SK-N-SH (cell line): Measurements from ENCODE around the gene TXNL4B. TPM values are rescaled to one million over a fixed set of nuclear protein-coding genes. Genes with fewer than 3 reads are reported as not detected.

Experiments used
- CTCF ChIA-PET: fragments of 300-600, 350-600 bp; formaldehyde crosslinking; extraction: SDS; loops from one replicate; lab custom pipeline; 2021; lab: Yijun Ruan, JAX
- POLR2A ChIA-PET: fragments of 350-600 bp; sonication (Branson Sonifier 250); formaldehyde crosslinking; extraction: SDS; loops from one replicate; lab custom pipeline; 2020; ENCODE audit warnings: antibody characterized with exemption, inconsistent platforms; lab: Yijun Ruan, JAX
- DNase-seq: peaks from one replicate; pipeline ENCODE4 v3.0.0; 2012
- H2AFZ ChIP-seq: fragments of 200-600 bp; sonication (generic); 2 replicates; pipeline ENCODE4 v1.8.1; 2016; ENCODE audit warnings: antibody characterized with exemption, mild to moderate bottlenecking, low read depth
- H3F3A ChIP-seq: fragments of 200-600 bp; sonication (generic); replicated peaks from 2 replicates; pipeline ENCODE3; 2016; ENCODE audit warnings: antibody characterized with exemption, mild to moderate bottlenecking; ENCODE audit not compliant: insufficient read depth
- H3K27ac ChIP-seq, 2 experiments: fragments of 200-500 bp in 1 of 2; fragments of 200-600 bp in 1 of 2; sonication (Bioruptor generic) in 1 of 2; sonication (generic), shearing (Covaris generic) in 1 of 2; 2 replicates each; pipeline versions ENCODE4 v1.5.1 to v1.6.1; 2014 to 2016; ENCODE audit warnings: low read depth in 2 of 2, inconsistent platforms in 1 of 2, low read length in 1 of 2, mild to moderate bottlenecking in 1 of 2, mixed read lengths in 1 of 2
- H3K27me3 ChIP-seq: fragments of 200-600 bp; sonication (generic), shearing (Covaris generic); 2 replicates; pipeline ENCODE4 v1.6.1; 2016; ENCODE audit warnings: mixed run types; ENCODE audit not compliant: insufficient read depth
- H3K36me3 ChIP-seq, 2 experiments: fragments of 200-500 bp in 1 of 2; fragments of 200-600 bp in 1 of 2; sonication (Bioruptor generic) in 1 of 2; sonication (generic) in 1 of 2; replicated peaks in 1 of 2; 2 replicates each; pipeline versions ENCODE3 to v1.5.1; 2014 to 2016; ENCODE audit warnings: low read length in 1 of 2, mild to moderate bottlenecking in 1 of 2; ENCODE audit not compliant: insufficient read depth in 2 of 2, control insufficient read depth in 1 of 2
- H3K4me1 ChIP-seq, 2 experiments: fragments of 200-500 bp in 1 of 2; fragments of 200-600 bp in 1 of 2; sonication (Bioruptor generic) in 1 of 2; sonication (generic), shearing (Covaris generic) in 1 of 2; 2 replicates each; pipeline versions ENCODE4 v1.5.1 to v1.6.1; 2014 to 2016; ENCODE audit warnings: low read depth in 1 of 2, low read length in 1 of 2, mixed run types in 1 of 2; ENCODE audit not compliant: insufficient read depth in 2 of 2, control insufficient read depth in 1 of 2
- H3K4me2 ChIP-seq: fragments of 200-600 bp; sonication (generic), shearing (Covaris generic); 2 replicates; pipeline ENCODE4 v1.6.1; 2017; ENCODE audit warnings: mixed run types
- H3K4me3 ChIP-seq, 2 experiments: fragments of 200-500 bp in 1 of 2; fragments of 200-600 bp in 1 of 2; sonication (Bioruptor generic) in 1 of 2; sonication (generic), shearing (Covaris generic) in 1 of 2; 2 replicates each; pipeline versions ENCODE4 v1.5.1 to v1.8.1; 2014 to 2016; ENCODE audit warnings: low read depth in 2 of 2, inconsistent platforms in 1 of 2, low read length in 1 of 2, mild to moderate bottlenecking in 1 of 2, mixed read lengths in 1 of 2, moderate library complexity in 1 of 2
- H3K79me2 ChIP-seq: fragments of 200-600 bp; sonication (generic); 2 replicates; pipeline ENCODE4 v1.8.1; 2017; ENCODE audit warnings: mild to moderate bottlenecking; ENCODE audit not compliant: insufficient read depth
- H3K9ac ChIP-seq: fragments of 200-600 bp; sonication (generic); 2 replicates; pipeline ENCODE4 v1.6.1; 2017; ENCODE audit warnings: mixed run types
- H3K9me2 ChIP-seq: fragments of 200-600 bp; sonication (generic); 2 replicates; pipeline ENCODE4 v1.6.1; 2017; ENCODE audit warnings: mixed run types
- H3K9me3 ChIP-seq: fragments of 200-600 bp; sonication (generic); 2 replicates; pipeline ENCODE4 v1.6.1; 2017; ENCODE audit warnings: mixed run types, mild to moderate bottlenecking, moderate library complexity
- H4K20me1 ChIP-seq: fragments of 200-600 bp; sonication (generic); 2 replicates; pipeline ENCODE4 v1.6.1; 2017; ENCODE audit warnings: mild to moderate bottlenecking, mixed run types; ENCODE audit not compliant: insufficient read depth
- CHD2 ChIP-seq: fragments of 150-350 bp; IDR thresholded peaks from 2 replicates; pipeline ENCODE4 v1.6.1; 2018; ENCODE audit warnings: low read length; ENCODE audit not compliant: partially characterized antibody
- CTCF ChIP-seq: fragments of 200-600 bp; sonication (generic); IDR thresholded peaks from 2 replicates; pipeline ENCODE4 v1.6.1; 2017; ENCODE audit warnings: antibody characterized with exemption, mild to moderate bottlenecking, moderate library complexity
- EP300 ChIP-seq, 2 experiments: IDR thresholded peaks; 2 replicates each; pipeline versions ENCODE4 v1.4.0 to v1.6.1; 2012; ENCODE audit warnings: borderline replicate concordance in 1 of 2, low read depth in 1 of 2, low read length in 1 of 2
- FOSL2 ChIP-seq: IDR thresholded peaks from 2 replicates; pipeline ENCODE4 v1.4.0; 2012; ENCODE audit warnings: low read depth, mild to moderate bottlenecking, moderate library complexity, borderline replicate concordance
- FOXM1 ChIP-seq: IDR thresholded peaks from 2 replicates; pipeline ENCODE4 v1.4.0; 2012; ENCODE audit warnings: low read depth, mild to moderate bottlenecking
- JUND ChIP-seq: IDR thresholded peaks from 2 replicates; pipeline ENCODE4 v1.4.0; 2012
- MEF2A ChIP-seq: IDR thresholded peaks from 2 replicates; pipeline ENCODE4 v1.4.0; 2012; ENCODE audit warnings: low read depth, borderline replicate concordance
- NFIC ChIP-seq: IDR thresholded peaks from 2 replicates; pipeline ENCODE4 v1.4.0; 2012; ENCODE audit warnings: borderline replicate concordance
- PBX3 ChIP-seq: IDR thresholded peaks from 2 replicates; pipeline ENCODE4; 2012
- POLR2AphosphoS5 ChIP-seq: IDR thresholded peaks from 2 replicates; pipeline ENCODE4 v1.6.1; 2012; ENCODE audit warnings: low read depth, low read length
- RAD21 ChIP-seq: IDR thresholded peaks from 2 replicates; pipeline ENCODE4 v1.6.1; 2012; ENCODE audit warnings: mild to moderate bottlenecking, low read length
- RFX5 ChIP-seq: IDR thresholded peaks from 2 replicates; pipeline ENCODE4 v1.6.1; 2012; ENCODE audit warnings: mild to moderate bottlenecking, improper control_type of control experiment, low read length
- SIN3A ChIP-seq: IDR thresholded peaks from 2 replicates; pipeline ENCODE4 v1.6.1; 2012; ENCODE audit warnings: low read depth, mild to moderate bottlenecking, low read length, moderate library complexity, borderline replicate concordance
- YY1 ChIP-seq: IDR thresholded peaks from 2 replicates; pipeline ENCODE4 v1.4.0; 2012; ENCODE audit warnings: low read depth, mild to moderate bottlenecking
- ZBTB33 ChIP-seq: IDR thresholded peaks from 2 replicates; pipeline ENCODE4 v1.4.0; 2012; ENCODE audit warnings: low read depth, borderline replicate concordance
- WGBS: methylation state at CpG from one replicate; pipeline ENCODE4 v1.1.6; 2017; ENCODE audit warnings: low lambda C conversion rate; 5-methylcytosine and 5-hydroxymethylcytosine counted together
- polyA plus RNA-seq, 3 experiments: library from polyadenylated mRNA; depleted of rRNA; stranded (reverse); fragments of >200 nt; gene quantifications; 2 replicates each; pipeline ENCODE4 v1.2.3, GENCODE V29; 2012

Gene TXNL4B
- polyA plus RNA-seq, 1 of the 3 experiments (the other 2 are of a cell fraction), result 8.9 TPM

DNA sequence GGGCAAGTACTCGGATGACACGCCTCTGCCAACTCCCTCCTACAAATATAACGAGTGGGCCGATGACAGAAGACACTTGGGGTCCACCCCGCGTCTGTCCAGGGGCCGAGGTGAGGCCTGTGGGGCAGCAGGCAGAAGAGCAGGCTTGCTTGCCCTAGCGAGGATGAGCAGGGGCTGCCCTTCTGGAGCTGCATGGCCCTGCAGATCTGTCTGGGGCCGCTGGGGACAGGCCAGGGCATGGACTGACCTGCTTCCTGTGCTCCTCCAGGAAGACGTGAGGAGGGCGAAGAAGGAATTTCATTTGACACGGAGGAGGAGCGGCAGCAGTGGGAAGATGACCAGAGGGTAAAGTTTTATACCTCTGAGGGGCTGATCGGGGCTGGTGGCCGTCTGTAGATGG lies 5.5 kb upstream of the TXNL4B start:
- TF ChIP-seq RFX5 (no peak), PBX3 (no peak), RAD21 (no peak), EP300 (IDR thresholded peaks at IDR 0.05; ENCODE audit: borderline replicate concordance in 1 of 2, low read depth in 1 of 2, low read length in 1 of 2) (no peak), NFIC (no peak), SIN3A (no peak), CTCF (no peak), ZBTB33 (no peak), CHD2 (no peak), YY1 (no peak), FOSL2 (no peak), POLR2AphosphoS5 (no peak), FOXM1 (no peak), MEF2A (no peak), JUND (no peak)
- no peak for DNase-seq
- H3F3A ChIP-seq, result no peaks in the 10 kb centered on the region
- H3K36me3 ChIP-seq, result peaks cover 29 to 76% of the 10 kb centered on the region in 2 experiments
- POLR2A ChIA-PET, result no interaction called here
- 65% methylated on average over 11 of the region's 15 CpGs for WGBS
- no peak overlapping the region for H3K27ac ChIP-seq
- CTCF ChIA-PET, result interaction anchor here (0.8 to 8.3 kb wide), 6 partner anchors 13 to 31 kb away, joined by 3 to 48 read pairs (median 4); no protein-coding TSS in a partner anchor
- H3K79me2 ChIP-seq, result peaks cover 29% of the 10 kb centered on the region
- H3K9me3 ChIP-seq, result no peaks in the 10 kb centered on the region
- H4K20me1 ChIP-seq, result 0 out of 2 replicates have a peak, but pooled peaks cover 5% of the 10 kb centered on the region
- H2AFZ ChIP-seq, result no peak overlapping the region
- H3K9ac ChIP-seq, result no peak overlapping the region
- peaks cover 8 to 9% of the 10 kb centered on the region in 2 experiments; a peak in 3 of 4 replicates for H3K4me1 ChIP-seq
- H3K4me2 ChIP-seq, result no peak overlapping the region
- H3K9me2 ChIP-seq, result no peaks in the 10 kb centered on the region
- H3K27me3 ChIP-seq, result no peaks in the 10 kb centered on the region
- no peak overlapping the region for H3K4me3 ChIP-seq
